ENCODE results near the gene NCKAP5. TPM values are rescaled to one million over a fixed set of nuclear protein-coding genes. Genes with fewer than 3 reads are reported as not detected.
"Not testable (repeated sequence)": the region's sequence is repeated elsewhere in the genome, so short reads cannot be mapped to it uniquely, and the experiment has no call there.

Gene NCKAP5
- total RNA-seq, 1 donor from 2014 or later = 3.9 TPM

DNA sequence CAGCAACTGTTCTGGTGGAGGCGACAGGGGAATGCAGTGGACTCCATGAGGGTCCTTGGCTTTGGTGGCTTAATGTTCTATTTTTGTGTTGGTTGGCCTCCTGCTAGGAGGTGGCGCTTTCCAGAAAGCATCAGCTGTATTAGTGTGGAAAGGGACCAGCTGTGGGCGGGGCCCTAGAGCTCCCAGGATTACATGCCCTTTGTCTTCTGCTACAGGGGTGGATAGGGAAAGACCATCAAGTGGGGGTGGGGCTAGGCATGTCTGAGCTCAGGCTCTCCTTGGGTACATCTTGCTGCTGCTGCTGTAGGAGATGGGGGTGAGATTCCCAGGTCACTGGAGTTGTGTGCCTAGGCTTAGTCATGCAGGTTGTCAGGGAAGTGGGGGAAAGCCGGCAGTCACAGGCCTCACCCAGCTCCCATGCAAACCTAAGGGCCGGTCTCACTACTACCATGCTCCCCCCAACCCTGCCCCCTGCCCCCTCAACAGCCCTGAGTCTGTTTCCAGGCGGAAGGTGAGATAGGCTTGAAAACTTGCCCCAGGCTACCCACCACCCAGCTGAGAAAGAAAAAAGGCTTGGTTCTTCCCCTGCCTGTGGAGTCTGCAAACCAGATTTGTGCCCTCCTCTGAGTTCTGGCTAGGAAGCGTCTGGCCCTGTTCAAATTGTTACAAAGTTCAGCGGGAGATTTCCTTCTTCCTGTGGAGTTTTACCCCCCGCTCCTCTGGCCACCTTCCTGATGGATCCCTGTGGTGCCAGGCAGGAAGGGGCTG, 756.9 kb downstream of the NCKAP5 start:
- DNase-seq (ENCODE audit: low spot score) = no peak

DNA sequence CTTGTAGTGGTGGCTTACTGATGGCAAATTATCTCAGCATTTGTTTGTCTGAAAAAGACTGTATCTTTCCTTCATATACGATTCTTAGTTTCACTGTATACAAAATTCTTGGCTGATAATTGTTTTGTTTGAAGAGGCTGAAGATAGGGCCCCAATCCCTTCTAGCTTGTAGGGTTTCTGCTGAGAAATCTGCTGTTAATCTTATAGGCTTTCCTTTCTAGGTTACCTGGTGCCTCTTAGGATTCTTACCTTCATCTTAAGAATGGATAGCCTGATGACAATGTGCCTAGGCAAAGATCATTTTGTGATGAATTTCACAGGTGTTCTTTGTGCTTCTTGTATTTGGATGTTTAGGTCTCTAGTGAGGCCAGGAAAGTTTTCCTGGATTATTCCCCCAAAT, 758.3 kb downstream of the NCKAP5 start:
- not testable (repeated sequence) for DNase-seq (ENCODE audit: low spot score)

- DNase-seq (ENCODE audit: low spot score) = no peak
These were observed 764.2 kb downstream of the NCKAP5 start for GRCh38 chr2:132804051-132804450.

DNA sequence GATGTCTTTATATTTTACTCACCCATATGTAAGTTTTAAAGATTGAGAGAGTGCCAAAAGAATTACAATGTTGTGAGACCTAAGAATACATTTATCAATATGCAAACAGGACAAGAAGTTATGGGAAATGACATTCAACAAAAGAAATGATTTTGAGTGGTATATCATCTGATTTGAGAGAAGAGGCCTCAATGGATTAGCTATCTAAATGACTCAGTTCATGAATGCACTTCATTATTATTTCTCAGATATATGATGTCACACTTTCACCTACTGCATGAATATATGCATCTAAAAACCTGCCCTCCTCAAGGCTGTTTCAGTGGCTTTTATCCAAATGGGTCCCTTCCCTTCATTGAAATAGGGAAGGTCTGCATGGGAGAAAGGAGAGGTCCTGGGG, 769.9 kb downstream of the NCKAP5 start:
- no peak for DNase-seq (ENCODE audit: low spot score)

DNA sequence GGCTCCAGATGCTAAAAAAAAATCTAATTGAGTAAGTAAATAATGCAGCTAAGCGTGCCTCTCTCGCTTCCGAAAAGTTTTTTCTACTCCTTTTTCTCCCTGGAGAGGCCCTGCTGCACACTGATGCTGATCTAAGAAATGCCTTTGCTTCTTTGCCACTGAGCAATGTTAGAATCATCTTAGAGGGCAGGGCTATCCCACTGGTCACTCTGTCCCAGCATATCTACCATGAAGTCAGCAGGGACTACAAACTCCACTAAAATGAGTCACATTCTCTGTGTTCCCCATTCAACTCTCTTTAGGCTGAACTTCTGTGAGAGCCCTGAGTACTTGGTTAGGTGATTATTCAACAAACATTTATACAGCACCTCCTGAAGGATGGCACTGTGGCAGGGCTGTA, 770.7 kb downstream of the NCKAP5 start:
- no peak for DNase-seq (ENCODE audit: low spot score)

DNA sequence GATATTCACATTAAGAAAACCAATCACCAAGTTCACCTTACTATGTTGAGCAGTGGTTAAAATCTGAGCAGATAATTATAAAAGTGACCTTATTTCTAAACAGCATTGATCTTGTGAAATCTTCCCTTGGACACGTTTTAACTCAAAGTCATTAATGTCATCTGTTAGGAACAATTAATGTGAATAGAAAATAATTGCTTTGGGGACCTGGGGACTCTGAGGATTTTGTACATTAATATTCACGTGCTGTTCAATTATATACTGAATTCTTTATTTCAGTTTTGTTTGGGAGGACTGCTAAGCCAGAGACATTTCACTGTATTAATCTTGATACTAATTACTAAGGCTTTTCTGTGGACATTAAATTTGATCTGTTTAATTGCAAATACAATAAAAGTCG, 771.2 kb downstream of the NCKAP5 start:
- DNase-seq (ENCODE audit: low spot score) = no peak

GRCh38 chr2:132795220-132795619, 773.0 kb downstream of the NCKAP5 start:
- DNase-seq (ENCODE audit: low spot score) = no peak

DNA sequence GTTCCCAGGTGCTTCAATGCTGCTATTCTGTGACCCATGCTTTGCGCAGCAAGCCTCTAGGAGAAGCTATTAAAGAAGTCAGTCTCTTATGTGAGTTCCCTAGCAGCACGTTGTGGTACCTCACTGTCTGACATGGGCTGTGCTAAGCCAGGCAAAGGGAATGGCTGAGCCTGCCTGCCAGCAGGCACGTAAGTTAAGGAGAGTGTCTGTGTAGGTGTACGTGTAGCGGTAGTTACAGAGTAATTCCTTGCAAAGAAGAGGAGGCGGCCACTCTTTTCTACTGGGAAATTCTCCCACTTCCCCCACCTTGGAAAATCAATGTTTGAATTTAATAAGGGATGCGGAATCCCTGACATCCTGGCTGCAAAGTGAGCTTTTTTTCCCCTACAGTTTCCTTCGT, 774.7 kb downstream of the NCKAP5 start:
- DNase-seq (ENCODE audit: low spot score) = no peak

DNA sequence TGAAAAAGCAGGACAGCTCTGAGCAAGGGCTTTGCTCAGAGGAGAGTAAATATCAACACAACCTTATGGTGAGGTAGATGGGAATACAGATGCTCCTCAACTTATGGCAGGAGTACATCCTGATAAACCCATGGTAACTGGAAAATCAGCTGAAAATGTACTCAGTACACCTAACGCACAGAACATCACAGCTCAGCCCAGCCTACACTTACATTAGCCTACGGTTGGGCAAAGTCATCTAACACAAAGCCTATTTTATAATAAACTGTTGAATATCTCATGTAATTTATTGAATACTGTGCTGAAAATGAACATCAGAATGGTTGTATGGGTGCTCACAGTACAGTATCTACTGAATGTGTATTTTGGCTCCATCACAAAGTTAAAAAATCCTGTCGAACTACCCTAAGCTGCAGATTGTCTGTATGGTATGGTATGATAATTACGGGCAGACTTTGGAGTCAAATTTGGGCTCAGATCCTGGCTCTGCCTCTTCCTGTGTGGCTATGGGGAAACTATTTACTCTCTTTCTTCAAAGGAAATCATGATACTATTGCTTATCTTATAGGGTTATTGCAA, 778.0 kb downstream of the NCKAP5 start:
- DNase-seq (ENCODE audit: low spot score) = no peak

DNA sequence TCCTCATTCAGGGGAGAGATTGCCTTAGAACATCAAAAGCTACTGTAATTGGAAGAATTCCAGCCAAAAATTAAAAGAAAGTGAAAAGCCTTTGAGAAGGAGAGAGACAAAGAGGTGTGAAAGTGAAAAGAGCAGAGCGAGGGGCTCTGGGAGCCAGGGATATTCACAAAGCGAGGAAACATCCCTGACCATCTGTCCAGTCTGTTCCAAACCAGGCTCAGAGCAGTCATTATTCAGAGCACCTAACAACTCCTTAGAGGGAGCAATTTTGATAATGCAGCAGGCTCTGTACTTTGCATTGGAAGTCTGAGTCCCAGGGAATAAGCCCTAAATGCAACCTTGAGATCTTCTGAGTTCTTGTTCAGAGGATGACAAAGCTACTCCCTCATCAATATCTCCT, 779.2 kb downstream of the NCKAP5 start:
- DNase-seq (ENCODE audit: low spot score) = no peak

- no peak for DNase-seq (ENCODE audit: low spot score)
These were observed 779.9 kb downstream of the NCKAP5 start for GRCh38 chr2:132788310-132788838.

DNA sequence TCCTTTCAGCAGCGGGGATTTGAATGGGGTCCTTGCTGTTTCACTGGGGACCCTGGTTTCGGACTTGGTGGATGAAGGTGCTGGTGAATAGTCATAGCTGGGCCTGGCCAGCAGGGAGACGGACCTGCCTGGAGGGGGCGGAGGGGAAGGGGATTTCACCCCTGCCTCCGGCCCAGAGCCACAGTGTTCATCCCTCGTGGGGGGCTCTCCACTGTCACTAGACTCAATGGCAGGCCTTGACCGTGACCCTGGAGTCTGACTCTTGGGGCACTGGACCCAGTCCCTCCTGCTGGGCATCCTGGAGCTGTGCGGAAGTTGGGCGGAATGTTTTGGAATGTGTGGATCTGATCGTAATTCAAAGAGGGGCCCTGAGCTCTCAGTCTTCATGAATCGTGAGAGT, 784.4 kb downstream of the NCKAP5 start:
- no peak for DNase-seq (ENCODE audit: low spot score)

DNA sequence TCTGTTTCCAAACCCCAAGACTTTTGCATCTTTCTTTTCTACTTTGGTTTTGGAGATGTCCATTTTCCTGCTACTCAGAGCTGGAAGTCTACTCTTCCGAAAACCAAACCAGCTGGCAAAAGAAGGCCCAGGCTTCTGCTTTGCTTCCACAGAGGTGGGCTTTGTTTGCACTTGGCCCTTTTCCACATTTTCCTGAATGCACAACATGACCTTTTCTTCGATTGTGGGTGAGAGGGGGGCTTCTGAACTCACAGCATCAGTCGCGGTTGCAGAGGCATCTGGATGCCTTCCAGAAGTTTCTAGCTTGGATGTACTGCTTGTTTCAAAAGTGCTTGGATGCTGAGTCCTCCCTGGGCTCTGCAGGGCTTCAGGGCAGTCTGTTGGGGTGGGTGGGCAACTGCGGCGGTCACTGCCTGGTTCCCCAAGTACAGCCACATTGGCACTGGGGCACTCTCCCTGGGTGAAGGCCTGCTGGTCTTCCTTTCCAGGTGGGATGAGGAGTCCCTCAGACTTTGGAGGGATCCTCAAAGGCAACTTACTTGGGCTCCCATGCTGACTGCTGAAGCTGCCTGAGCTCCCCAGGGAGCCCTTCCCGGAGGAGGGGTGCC, 786.0 kb downstream of the NCKAP5 start:
- DNase-seq (ENCODE audit: low spot score) = no peak

GRCh38 chr2:132780651-132781050, 787.6 kb downstream of the NCKAP5 start:
- no peak for DNase-seq (ENCODE audit: low spot score)

DNA sequence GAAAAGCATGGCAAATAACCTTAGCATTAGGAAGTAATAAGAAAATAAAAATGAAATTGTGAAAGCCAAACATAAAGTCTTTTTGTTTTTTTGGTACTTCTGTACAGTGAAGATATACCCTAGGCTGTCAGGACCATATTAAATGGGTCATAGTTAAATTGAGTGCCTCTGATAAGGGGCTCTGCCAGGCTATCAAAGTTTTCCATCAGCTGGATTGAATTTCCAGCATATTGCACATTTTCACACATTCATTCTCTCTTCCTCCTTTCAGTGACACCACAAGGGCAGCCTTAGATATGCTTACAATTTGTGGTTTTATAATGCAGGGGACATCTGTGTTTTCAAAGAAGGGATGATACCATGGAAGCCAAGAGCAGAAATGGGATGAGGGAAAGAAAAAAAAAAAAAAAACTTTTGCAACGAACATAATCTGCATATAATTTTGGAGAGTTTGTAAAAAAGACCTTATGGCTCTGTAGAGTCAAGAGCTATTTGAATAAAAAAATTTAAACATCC, 789.0 kb downstream of the NCKAP5 start:
- DNase-seq (ENCODE audit: low spot score) = no peak

DNA sequence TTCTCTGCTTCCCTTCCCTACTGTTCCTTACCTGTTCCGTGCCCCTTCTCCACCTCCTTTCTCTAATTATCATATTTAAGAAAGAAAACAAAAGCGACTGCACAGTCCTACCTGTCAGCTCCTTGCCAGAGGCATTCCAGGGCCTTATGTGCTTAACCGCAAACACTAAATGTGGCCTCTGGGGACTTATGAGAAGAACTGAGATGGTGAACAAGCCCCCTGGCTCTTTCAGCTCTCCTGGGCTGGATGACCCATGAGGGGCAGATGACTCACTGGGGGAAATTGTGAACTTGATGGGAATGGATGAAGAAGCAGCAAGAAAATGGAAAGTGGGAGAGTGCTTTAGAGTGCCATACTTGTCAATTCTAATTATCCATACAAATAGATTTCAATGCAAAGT, 792.0 kb downstream of the NCKAP5 start:
- no peak for DNase-seq (ENCODE audit: low spot score)

GRCh38 chr2:132774189-132774588, 794.1 kb downstream of the NCKAP5 start:
- no peak for DNase-seq (ENCODE audit: low spot score)

DNA sequence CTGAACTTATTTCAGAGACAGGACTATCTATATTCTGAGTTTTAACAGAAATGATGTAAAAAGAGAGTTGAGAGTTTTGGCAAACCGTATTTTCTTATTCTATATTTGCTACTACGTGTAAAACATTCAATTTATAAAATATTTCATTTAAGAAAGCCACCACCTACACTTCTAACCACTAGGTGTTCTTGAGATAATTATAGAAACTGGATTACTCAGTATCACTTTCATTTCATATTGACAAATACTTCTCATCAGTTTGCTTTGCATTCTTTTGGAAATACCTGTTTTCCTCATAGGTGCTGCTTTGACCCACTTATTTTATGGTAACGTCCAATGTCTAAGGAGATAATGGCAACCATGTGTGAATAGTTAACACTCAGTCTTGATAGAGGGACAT, 794.9 kb downstream of the NCKAP5 start:
- DNase-seq (ENCODE audit: low spot score) = no peak

GRCh38 chr2:132772340-132772739, 795.9 kb downstream of the NCKAP5 start:
- no peak for DNase-seq (ENCODE audit: low spot score)

- DNase-seq (ENCODE audit: low spot score) = no peak
These were observed 801.7 kb downstream of the NCKAP5 start for GRCh38 chr2:132766573-132766972.

- DNase-seq (ENCODE audit: low spot score) = no peak
These were observed 806.8 kb downstream of the NCKAP5 start for GRCh38 chr2:132761437-132761836.

GRCh38 chr2:132760971-132761370, 807.3 kb downstream of the NCKAP5 start:
- no peak for DNase-seq (ENCODE audit: low spot score)

GRCh38 chr2:132760405-132760804, 807.9 kb downstream of the NCKAP5 start:
- no peak for DNase-seq (ENCODE audit: low spot score)
